Endometrial microvascular endothelial cells (primary cell): Measurements from ENCODE around the gene MAP1LC3B. TPM values are rescaled to one million over a fixed set of nuclear protein-coding genes. Genes with fewer than 3 reads are reported as not detected.

Experiments
- in situ Hi-C: cut with HindIII; loops from 2 replicates; pipeline ENCODE4 v1.10.0; 2017; ENCODE audit warnings: low sequenced_read_pairs, low pct_unique_long_range_greater_than_20kb; ENCODE audit errors: inconsistent ontology term
- total RNA-seq: library from RNA; depleted of rRNA; stranded (reverse); fragments of >200 nt; gene quantifications from one replicate; pipeline ENCODE4 v1.2.3, GENCODE V29; 2015; ENCODE audit errors: inconsistent ontology term

MAP1LC3B gene
- total RNA-seq: 54.4 TPM

GRCh38 chr16:87391950-87392820, at the start of gene MAP1LC3B:
MAP1LC3B (plus strand) TSS chr16:87392336; CDS start chr16:87392428, 92 bp downstream.
- in situ Hi-C loops: no loop called here

DNA sequence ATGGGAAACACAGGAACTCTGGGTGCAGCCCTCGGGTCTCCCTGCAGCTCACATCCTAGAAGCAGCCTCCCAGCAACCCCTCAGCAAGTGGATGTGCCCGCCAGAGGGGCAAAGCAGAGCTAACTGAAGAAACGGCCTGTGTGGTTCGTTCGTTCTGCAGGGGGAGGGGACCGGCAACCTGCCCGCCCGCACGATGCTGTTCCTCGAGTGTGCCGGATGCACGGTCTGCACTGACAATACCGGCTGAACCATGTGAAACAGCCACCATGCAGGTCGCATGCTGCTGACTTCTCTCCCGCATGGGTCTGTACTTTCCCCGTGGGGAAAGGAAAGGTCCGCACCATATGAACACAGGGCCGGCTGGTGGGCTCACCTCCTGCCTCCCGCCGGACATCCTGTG, 49.6 kb upstream of the MAP1LC3B start:
- in situ Hi-C loops: no loop called here

GRCh38 chr16:87342978-87343752, 49.0 kb upstream of the MAP1LC3B start:
- in situ Hi-C loops: no loop called here

- in situ Hi-C loops: no loop called here
Measured at GRCh38 chr16:87343753-87344050, 48.4 kb upstream of the MAP1LC3B start.

- in situ Hi-C loops: no loop called here
Measured at GRCh38 chr16:87344165-87344930, 47.8 kb upstream of the MAP1LC3B start.

- in situ Hi-C loops: no loop called here
Measured at GRCh38 chr16:87344931-87345631, 47.1 kb upstream of the MAP1LC3B start.

- in situ Hi-C loops: no loop called here
Measured at GRCh38 chr16:87345726-87346424, 46.3 kb upstream of the MAP1LC3B start.

- in situ Hi-C loops: no loop called here
Measured at GRCh38 chr16:87346517-87347060, 45.5 kb upstream of the MAP1LC3B start.

GRCh38 chr16:87347932-87348615, 44.1 kb upstream of the MAP1LC3B start:
- in situ Hi-C loops: no loop called here

DNA sequence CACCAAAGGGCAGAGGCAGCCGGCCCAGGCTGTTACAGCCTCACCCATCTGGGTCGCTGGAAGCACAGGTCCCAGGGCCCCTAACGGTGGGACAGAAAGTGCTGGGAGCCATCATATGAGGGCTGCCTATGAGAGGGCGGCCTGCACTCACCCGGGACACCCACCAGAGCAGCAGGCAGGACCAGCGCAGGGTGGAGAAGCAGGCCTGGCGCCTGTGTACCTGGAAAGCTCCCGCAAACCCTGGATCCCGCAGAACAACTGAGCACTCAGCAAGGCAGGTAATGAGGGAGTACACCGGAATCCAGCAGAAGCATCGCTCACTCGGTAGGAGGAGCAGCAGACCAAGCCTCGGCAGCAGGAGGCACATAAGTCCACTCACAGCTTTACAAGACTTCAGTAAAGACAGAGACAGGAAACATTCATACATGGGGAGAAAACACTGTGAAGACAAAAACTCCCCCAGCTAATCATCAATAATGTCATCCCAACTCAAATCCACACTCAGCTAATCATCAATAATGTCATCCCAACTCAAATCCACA, 43.4 kb upstream of the MAP1LC3B start:
- in situ Hi-C loops: no loop called here

- in situ Hi-C loops: no loop called here
Measured at GRCh38 chr16:87350031-87350430, 42.1 kb upstream of the MAP1LC3B start.

GRCh38 chr16:87350681-87351319, 41.3 kb upstream of the MAP1LC3B start:
- in situ Hi-C loops: no loop called here

- in situ Hi-C loops: no loop called here
Measured at GRCh38 chr16:87351320-87351698, 40.8 kb upstream of the MAP1LC3B start.

DNA sequence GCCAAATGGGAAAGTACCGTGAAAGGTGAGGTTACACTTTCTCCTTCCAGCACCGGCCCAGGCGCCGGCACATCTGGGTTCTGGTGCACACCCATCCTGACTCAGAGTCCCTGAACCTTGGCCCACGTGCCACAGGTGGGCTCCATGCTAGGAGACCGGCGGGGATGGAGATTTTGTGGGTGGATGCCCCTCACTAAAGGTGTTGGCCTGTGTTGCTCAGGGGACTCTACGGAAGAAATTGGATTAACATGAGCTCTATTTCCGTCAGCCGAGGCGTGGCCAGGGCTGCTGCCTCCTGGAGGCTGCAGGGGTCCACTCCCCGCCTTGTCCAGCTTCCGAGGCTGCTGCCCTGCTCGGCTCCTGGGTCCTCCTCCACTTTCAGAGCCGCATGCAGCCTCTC, 39.3 kb upstream of the MAP1LC3B start:
- in situ Hi-C loops: no loop called here

DNA sequence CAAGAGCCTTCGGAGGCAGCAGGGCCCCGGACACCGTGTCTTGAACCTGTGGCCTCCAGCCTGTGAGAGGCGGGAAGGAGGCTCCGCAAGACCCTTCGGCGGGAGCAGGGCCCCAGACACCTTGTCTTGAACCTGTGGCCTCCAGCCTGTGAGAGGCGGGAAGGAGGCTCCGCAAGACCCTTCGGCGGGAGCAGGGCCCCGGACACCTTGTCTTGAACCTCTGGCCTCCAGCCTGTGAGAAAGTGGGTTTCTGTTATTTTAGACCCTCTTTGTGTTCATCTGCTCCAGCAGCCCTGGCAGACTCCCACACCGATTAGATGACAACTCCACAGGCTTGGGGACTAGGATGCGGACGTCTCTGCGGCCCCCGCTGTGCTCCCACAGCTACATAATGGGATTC, 38.5 kb upstream of the MAP1LC3B start:
- in situ Hi-C loops: no loop called here

DNA sequence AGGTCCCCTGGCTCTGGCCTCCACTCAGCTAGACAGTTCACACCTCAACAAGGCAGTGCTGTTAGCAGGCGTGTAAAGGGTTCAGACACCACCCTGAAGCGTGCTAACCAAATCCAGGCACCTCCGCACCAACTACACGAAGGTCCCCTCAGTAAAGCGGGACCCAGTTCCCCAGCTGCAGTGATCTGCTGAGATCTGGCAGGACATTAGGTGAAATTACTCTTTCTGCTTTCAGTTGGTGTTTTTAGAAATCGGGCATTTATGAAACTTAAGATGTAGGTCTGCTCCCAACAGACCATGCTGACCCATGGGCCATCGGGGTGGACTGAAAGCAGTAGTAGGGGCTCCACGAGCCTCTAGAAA, 35.7 kb upstream of the MAP1LC3B start:
- in situ Hi-C loops: no loop called here

DNA sequence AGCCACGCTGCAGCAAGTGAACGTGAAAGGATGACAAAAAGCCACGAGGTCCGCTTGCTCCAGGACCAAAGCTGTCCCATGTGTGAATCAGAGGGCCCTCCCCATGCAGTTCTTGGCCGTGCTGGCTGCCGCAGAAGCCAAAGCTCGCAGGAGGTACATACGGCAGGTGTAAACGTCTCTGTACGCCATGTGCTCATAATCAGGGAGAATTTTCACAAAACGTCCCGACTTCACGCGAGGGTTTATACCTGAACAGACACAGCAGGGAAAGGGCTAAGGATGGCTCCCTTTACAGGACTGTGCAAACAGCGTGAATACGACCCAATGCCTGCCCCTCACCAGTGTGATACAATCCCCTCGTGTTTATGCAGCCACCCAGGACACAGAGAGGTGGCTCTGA, 33.9 kb upstream of the MAP1LC3B start:
- in situ Hi-C loops: no loop called here
